Measurements from ENCODE around the gene ZNF80.

The ZNF80 gene

DNA sequence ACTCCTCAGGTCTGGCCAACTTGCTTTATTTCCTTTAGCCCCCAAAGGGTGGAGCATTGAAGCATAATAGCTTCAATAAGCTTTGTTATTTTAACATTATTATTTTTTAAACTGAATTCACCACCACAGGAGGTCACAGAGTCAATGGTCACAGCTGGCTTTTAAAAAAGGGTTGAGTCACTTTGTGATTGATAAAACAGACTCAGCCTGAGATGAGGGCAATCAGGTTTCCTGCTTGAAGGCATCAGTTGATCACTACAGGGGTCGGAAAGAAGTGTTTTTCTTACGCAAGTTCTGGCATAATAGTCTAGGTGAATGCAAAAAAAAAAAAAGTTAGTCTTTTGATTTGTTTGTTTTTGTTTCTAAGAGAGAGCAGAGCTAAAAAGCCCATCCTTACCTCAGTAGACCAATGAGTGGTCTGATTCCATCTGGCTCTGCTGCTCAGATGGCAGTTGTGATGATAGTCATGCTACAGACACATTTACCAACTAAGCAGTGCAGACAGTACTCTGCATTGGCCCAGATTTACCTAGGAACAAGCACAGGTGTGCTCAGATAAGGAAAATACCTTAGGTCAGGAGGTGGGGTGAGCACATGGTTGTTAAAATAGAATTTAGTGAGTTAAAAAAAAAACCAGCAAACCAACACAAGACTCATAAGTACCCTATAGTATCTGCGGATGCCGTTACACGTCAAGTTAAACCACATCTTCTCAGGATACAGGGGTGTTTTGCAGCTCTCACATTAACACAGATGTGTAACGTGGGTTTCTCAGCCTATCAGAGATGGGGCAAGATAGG is 22.6 kb downstream of the ZNF80 start:
- Histone ChIP-seq H3K4me3 (ENCODE audit: low read length) (no peak overlapping the region), H3K9me3 (replicated peaks; ENCODE audit: insufficient read depth, low read length) (no peaks in the 10 kb centered on the region), H3K4me1 (ENCODE audit: low read length) (no peaks in the 10 kb centered on the region), H3K9ac (ENCODE audit: low read length) (no peak overlapping the region), H3K79me2 (ENCODE audit: low read length) (no peaks in the 10 kb centered on the region), H3K4me2 (ENCODE audit: low read depth, low read length) (no peak overlapping the region), H3K36me3 (replicated peaks; ENCODE audit: insufficient read depth, low read length) (no peaks in the 10 kb centered on the region), H3F3A (ENCODE audit: insufficient read depth, low read length) (no peaks in the 10 kb centered on the region), H3K27ac (ENCODE audit: low read length) (no peak overlapping the region), H3K27me3 (replicated peaks; ENCODE audit: insufficient read depth, low read length) (no peaks in the 10 kb centered on the region), H3K9me2 (replicated peaks; ENCODE audit: insufficient read depth, low read length) (no peaks in the 10 kb centered on the region), H4K20me1 (ENCODE audit: insufficient read depth, low read length) (no peaks in the 10 kb centered on the region), H2AFZ (ENCODE audit: low read length) (no peak overlapping the region)
- DNase-seq, result no peak
- no peak for TF ChIP-seq EZH2 (optimal IDR thresholded peaks at IDR 0.05; ENCODE audit: low read depth, low read length)
- TF ChIP-seq EZH2phosphoT487 (IDR thresholded peaks at IDR 0.05; ENCODE audit: low read length), result no peak
- TF ChIP-seq, protein P1, sequence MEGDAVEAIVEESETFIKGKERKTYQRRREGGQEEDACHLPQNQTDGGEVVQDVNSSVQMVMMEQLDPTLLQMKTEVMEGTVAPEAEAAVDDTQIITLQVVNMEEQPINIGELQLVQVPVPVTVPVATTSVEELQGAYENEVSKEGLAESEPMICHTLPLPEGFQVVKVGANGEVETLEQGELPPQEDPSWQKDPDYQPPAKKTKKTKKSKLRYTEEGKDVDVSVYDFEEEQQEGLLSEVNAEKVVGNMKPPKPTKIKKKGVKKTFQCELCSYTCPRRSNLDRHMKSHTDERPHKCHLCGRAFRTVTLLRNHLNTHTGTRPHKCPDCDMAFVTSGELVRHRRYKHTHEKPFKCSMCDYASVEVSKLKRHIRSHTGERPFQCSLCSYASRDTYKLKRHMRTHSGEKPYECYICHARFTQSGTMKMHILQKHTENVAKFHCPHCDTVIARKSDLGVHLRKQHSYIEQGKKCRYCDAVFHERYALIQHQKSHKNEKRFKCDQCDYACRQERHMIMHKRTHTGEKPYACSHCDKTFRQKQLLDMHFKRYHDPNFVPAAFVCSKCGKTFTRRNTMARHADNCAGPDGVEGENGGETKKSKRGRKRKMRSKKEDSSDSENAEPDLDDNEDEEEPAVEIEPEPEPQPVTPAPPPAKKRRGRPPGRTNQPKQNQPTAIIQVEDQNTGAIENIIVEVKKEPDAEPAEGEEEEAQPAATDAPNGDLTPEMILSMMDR (IDR thresholded peaks at IDR 0.05; ENCODE audit: low read length), result no peak

DNA sequence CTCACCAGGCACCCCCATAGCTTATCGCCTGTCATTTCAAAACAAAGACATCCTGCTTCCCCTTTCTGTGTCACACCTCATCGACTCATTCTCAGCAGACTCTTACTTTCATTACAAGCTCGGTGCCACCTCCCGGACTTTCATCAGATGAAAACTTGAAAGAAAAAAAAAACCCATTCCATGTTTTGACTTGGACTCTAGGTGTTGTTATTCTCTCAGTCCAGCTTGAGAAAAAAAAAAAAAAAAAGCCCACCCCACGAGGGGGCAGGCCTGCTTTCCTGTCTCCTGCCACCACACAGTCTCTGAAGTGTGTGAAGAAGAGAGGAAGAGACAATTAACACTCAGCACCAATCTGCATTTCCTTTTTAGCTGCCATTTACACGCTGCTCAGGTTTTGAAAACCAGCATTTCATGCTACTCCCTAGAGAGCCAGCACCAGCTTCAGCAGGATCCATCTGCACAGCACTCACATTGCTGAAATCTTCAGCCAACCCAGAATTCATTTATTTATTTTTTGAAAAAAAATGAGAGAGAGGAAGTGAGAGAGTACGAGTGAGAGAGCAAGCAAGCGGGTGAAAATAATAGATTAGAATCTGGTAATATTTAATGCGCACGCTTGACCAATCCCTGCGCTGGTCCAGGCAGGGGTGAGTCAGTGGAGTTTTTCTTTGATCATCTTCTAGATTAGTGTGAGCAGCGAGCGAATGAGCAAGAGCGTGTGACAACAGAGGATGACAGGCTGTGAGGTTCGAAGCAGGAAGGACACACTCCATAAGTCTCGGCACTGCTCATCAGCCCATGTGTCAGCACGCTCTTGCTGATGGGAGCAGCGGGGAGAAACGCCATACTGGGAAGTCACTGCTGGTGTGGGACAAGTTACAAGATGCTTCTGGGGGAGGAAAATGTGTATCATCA is 23.5 kb downstream of the ZNF80 start:
- H3K9ac ChIP-seq (ENCODE audit: low read length), result peak overlapping the region; percentile 3; the same call in 1 of the 2 replicates
- H3K9me2 ChIP-seq (replicated peaks; ENCODE audit: insufficient read depth, low read length), result no peaks in the 10 kb centered on the region
- peak overlapping the region; percentile 44 for H2AFZ ChIP-seq (ENCODE audit: low read length)
- H3K27me3 ChIP-seq (replicated peaks; ENCODE audit: insufficient read depth, low read length), result no peaks in the 10 kb centered on the region
- TF ChIP-seq EZH2 (optimal IDR thresholded peaks at IDR 0.05; ENCODE audit: low read depth, low read length) (no peak), EZH2phosphoT487 (IDR thresholded peaks at IDR 0.05; ENCODE audit: low read length) (no peak)
- TF ChIP-seq, protein P1 (IDR thresholded peaks at IDR 0.05; ENCODE audit: low read length), result peak; percentile 9; the same call in 1 of the 2 replicates
- peak overlapping the region; percentile 44; the same call in 1 of the 2 replicates for H3K4me2 ChIP-seq (ENCODE audit: low read depth, low read length)
- H3F3A ChIP-seq (ENCODE audit: insufficient read depth, low read length), result no peaks in the 10 kb centered on the region
- no peak overlapping the region for H3K27ac ChIP-seq (ENCODE audit: low read length)
- no peaks in the 10 kb centered on the region for H4K20me1 ChIP-seq (ENCODE audit: insufficient read depth, low read length)
- H3K4me1 ChIP-seq (ENCODE audit: low read length), result no peaks in the 10 kb centered on the region
- no peaks in the 10 kb centered on the region for H3K79me2 ChIP-seq (ENCODE audit: low read length)
- H3K36me3 ChIP-seq (replicated peaks; ENCODE audit: insufficient read depth, low read length), result no peaks in the 10 kb centered on the region
- H3K9me3 ChIP-seq (replicated peaks; ENCODE audit: insufficient read depth, low read length), result no peaks in the 10 kb centered on the region
- peak overlapping the region; percentile 25; the same call in 1 of the 2 replicates for H3K4me3 ChIP-seq (ENCODE audit: low read length)
- DNase-seq, result peak; percentile 26

DNA sequence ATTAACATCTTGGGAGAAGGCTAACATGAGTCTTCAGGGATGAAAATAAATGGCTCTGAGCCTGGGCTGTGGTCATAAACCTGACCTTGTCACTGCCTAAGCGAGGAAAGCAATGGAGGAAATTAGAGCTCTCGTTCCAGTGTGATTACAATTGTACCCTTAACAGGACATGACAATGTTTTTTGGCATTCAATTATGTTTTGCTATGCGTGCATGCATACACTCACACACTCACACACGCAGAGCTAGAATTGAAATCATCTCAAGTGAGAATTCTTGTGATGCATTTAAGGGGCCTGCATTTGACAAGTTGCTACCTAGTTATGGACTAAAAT is 24.1 kb downstream of the ZNF80 start:
- no peak for TF ChIP-seq EZH2phosphoT487 (IDR thresholded peaks at IDR 0.05; ENCODE audit: low read length)
- no peak for TF ChIP-seq EZH2 (optimal IDR thresholded peaks at IDR 0.05; ENCODE audit: low read depth, low read length)
- TF ChIP-seq, protein P1 (IDR thresholded peaks at IDR 0.05; ENCODE audit: low read length), result no peak
- no peak overlapping the region for H2AFZ ChIP-seq (ENCODE audit: low read length)
- H3K4me1 ChIP-seq (ENCODE audit: low read length), result no peaks in the 10 kb centered on the region
- H3K36me3 ChIP-seq (replicated peaks; ENCODE audit: insufficient read depth, low read length), result no peaks in the 10 kb centered on the region
- H3F3A ChIP-seq (ENCODE audit: insufficient read depth, low read length), result no peaks in the 10 kb centered on the region
- H3K4me2 ChIP-seq (ENCODE audit: low read depth, low read length), result peak overlapping the region; percentile 44; the same call in 1 of the 2 replicates
- H3K9me2 ChIP-seq (replicated peaks; ENCODE audit: insufficient read depth, low read length), result no peaks in the 10 kb centered on the region
- H3K9me3 ChIP-seq (replicated peaks; ENCODE audit: insufficient read depth, low read length), result no peaks in the 10 kb centered on the region
- DNase-seq, result no peak
- no peaks in the 10 kb centered on the region for H3K27me3 ChIP-seq (replicated peaks; ENCODE audit: insufficient read depth, low read length)
- no peaks in the 10 kb centered on the region for H4K20me1 ChIP-seq (ENCODE audit: insufficient read depth, low read length)
- peak overlapping the region; percentile 3; the same call in 1 of the 2 replicates for H3K9ac ChIP-seq (ENCODE audit: low read length)
- H3K27ac ChIP-seq (ENCODE audit: low read length), result no peak overlapping the region
- H3K79me2 ChIP-seq (ENCODE audit: low read length), result no peaks in the 10 kb centered on the region
- H3K4me3 ChIP-seq (ENCODE audit: low read length), result peak overlapping the region; percentile 25; the same call in 1 of the 2 replicates

Data from MM.1S (cell line).